Subcutaneous preadipocyte (primary cell): ENCODE data around the gene TNPO1. TPM values are rescaled to one million over a fixed set of nuclear protein-coding genes. Genes with fewer than 3 reads are reported as not detected.

Experiments used
- small RNA-seq: library from RNA; depleted of rRNA; stranded (forward); fragments of <200 nt; gene quantifications from one replicate; pipeline ENCODE3, GENCODE V24; 2012
- total RNA-seq: library from RNA; depleted of rRNA; stranded (reverse); fragments of >200 nt; gene quantifications from 2 replicates; pipeline ENCODE4 v1.2.3, GENCODE V29; 2012

Gene TNPO1
- 198 and 236 TPM in 2 replicates for total RNA-seq

GRCh38 chr5:72816284-72817075 lies at the start of gene TNPO1:
TSS of gene TNPO1 (plus strand) at chr5:72816661. CDS start at chr5:72816738, 77 bp downstream.

GRCh38 chr5:72955768-72956323 lies 139.4 kb downstream of the TNPO1 start, which contains the start of gene FCHO2:
TSS of gene FCHO2 (plus strand) at chr5:72956041. CDS start at chr5:72956097, 56 bp downstream.

Small RNA genes lying within 50 kb of the gene (small RNA-seq; reads per million reads assigned to genes)
- gene MIR4804 (0.60 reads per million, percentile 37 among the genes with 10 or more reads in this experiment), gene RF00019 (not detected)

Other genes starting within 250 kb of the TNPO1 start
- 14.0 and 17.2 TPM in 2 replicates for gene FCHO2, start 139.4 kb downstream of the TNPO1 start, total RNA-seq